ENCODE measurements around the gene KCNQ1. TPM values are rescaled to one million over a fixed set of nuclear protein-coding genes. Genes with fewer than 3 reads are reported as not detected.

KCNQ1 gene
- total and polyA plus RNA-seq, 4 donors = 15.4 to 41.7 (median 26.2) TPM

DNA sequence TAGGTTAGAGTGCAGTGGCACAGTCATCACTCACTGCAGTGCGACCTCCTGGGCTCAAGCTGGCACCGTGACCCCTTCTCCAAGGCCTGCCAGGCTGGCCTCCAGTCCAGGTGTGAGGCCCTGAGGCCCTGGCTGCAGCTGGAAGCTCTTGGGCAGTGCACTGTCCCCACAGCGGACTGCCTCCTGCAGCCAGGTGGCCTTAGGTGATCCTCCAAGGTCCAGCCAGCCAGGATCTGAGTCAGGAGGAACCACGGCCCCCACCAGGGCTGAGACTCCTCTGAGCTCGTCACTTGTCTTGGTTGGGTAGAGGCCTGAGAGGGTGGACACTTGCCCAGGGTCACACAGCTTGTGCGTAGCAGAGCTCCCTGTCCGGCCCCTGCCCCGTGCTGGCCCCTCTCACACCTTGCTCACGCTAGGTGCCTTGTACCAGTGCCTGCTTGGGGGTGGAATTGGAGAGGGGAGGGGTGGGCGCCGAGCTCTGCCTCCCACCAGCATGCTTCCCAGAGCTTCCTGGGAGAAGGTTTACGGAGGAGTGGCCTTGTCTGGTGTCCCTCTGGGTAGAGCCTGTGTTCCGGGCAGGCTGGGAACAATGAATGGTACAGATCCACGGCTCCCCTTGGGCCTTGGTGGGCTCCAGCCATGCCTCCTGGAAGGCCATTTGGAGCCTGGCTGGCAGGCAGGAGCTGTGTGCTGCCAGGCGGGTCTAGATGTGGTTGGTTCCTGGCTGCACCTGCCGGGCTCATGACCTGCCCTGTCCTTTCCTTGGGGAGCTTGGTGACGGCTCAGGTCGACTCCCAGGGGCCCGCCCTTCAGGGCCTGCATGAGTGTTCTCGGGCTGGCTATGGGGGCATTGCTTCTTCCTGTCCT is 20.6 kb downstream of the KCNQ1 start:
- DNase-seq (no peak), ATAC-seq (ENCODE audit: insufficient read depth, low FRiP score) (no peak)
- Histone ChIP-seq H3K4me1 (ENCODE audit: control insufficient read depth in 5 of 5, insufficient read depth in 5 of 5, low read length in 5 of 5) (peaks cover 0 to 21% (median 3%) of the 10 kb centered on the region in 5 donors), H3K27ac (ENCODE audit: low read depth in 1 of 2, low read length in 1 of 2) (peak overlapping the region in 1 of 2 donors; percentile 21), H3K9ac (ENCODE audit: insufficient read depth in 1 of 2, low read length in 2 of 2) (no peak overlapping the region), H3K36me3 (ENCODE audit: control insufficient read depth in 4 of 4, insufficient read depth in 4 of 4, low read length in 4 of 4) (no peaks in the 10 kb centered on the region), H3K27me3 (ENCODE audit: control insufficient read depth in 3 of 3, insufficient read depth in 3 of 3, low read length in 2 of 3) (no peaks in the 10 kb centered on the region), H3K4me3 (no peak overlapping the region), H3K9me3 (ENCODE audit: control insufficient read depth in 4 of 4, insufficient read depth in 3 of 4, low read length in 3 of 4) (no peaks in the 10 kb centered on the region)
- TF ChIP-seq, protein P1, sequence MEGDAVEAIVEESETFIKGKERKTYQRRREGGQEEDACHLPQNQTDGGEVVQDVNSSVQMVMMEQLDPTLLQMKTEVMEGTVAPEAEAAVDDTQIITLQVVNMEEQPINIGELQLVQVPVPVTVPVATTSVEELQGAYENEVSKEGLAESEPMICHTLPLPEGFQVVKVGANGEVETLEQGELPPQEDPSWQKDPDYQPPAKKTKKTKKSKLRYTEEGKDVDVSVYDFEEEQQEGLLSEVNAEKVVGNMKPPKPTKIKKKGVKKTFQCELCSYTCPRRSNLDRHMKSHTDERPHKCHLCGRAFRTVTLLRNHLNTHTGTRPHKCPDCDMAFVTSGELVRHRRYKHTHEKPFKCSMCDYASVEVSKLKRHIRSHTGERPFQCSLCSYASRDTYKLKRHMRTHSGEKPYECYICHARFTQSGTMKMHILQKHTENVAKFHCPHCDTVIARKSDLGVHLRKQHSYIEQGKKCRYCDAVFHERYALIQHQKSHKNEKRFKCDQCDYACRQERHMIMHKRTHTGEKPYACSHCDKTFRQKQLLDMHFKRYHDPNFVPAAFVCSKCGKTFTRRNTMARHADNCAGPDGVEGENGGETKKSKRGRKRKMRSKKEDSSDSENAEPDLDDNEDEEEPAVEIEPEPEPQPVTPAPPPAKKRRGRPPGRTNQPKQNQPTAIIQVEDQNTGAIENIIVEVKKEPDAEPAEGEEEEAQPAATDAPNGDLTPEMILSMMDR (IDR thresholded peaks at IDR 0.05; ENCODE audit: control extremely low read depth, extremely low read depth) = no peak
- WGBS, 2 donors = 93 to 94% methylated on average over 20 of the region's 20 CpGs

DNA sequence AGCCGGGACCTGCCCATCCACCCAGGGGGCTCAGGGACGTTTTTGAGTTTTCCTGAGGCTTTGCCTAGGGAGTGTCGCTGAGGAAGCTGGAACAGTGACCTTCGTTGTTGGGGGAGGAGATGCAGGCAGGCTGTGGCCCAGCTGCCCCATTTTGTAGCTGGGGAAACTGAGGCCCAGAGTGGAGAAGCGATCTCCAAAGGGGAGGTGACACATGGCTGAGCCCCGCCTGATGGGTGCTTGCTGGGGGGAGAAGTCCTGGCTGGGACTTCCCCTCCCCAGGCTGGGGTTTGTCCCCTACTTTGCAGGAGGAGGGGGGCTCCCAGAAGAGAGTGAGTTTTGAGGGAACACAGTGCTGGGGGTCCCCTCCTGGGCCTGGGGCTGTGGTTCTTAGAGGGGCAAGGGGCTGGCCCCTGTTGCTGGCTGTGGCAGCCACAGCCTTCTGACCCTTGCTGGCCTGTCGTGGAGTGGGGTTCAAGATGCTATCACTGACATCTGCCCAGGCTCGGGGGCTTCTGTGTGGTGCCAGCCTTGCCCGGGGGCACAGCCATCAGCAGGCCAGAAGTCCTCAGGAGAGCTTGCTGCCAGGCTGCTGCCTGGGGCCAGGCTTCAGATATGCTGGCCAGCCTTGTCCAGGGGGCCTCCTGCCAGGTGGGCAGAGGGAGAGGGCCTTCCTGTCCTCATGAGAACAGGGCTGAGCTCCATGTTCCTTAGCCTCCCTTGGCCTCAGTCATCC is 21.4 kb downstream of the KCNQ1 start:
- Histone ChIP-seq H3K4me3 (no peak overlapping the region), H3K9ac (ENCODE audit: insufficient read depth in 1 of 2, low read length in 2 of 2) (no peak overlapping the region), H3K4me1 (ENCODE audit: control insufficient read depth in 5 of 5, insufficient read depth in 5 of 5, low read length in 5 of 5) (peaks cover 0 to 16% (median 0%) of the 10 kb centered on the region in 5 donors), H3K9me3 (ENCODE audit: control insufficient read depth in 4 of 4, insufficient read depth in 3 of 4, low read length in 3 of 4) (no peaks in the 10 kb centered on the region), H3K27ac (ENCODE audit: low read depth in 1 of 2, low read length in 1 of 2) (peak overlapping the region in 1 of 2 donors; percentile 21), H3K27me3 (ENCODE audit: control insufficient read depth in 3 of 3, insufficient read depth in 3 of 3, low read length in 2 of 3) (no peaks in the 10 kb centered on the region), H3K36me3 (ENCODE audit: control insufficient read depth in 4 of 4, insufficient read depth in 4 of 4, low read length in 4 of 4) (no peaks in the 10 kb centered on the region)
- WGBS, 2 donors = 90 to 96% methylated on average over 9 of the region's 9 CpGs
- TF ChIP-seq, protein P1 (IDR thresholded peaks at IDR 0.05; ENCODE audit: control extremely low read depth, extremely low read depth) = no peak
- ATAC-seq (ENCODE audit: insufficient read depth, low FRiP score) (no peak), DNase-seq (no peak)

DNA sequence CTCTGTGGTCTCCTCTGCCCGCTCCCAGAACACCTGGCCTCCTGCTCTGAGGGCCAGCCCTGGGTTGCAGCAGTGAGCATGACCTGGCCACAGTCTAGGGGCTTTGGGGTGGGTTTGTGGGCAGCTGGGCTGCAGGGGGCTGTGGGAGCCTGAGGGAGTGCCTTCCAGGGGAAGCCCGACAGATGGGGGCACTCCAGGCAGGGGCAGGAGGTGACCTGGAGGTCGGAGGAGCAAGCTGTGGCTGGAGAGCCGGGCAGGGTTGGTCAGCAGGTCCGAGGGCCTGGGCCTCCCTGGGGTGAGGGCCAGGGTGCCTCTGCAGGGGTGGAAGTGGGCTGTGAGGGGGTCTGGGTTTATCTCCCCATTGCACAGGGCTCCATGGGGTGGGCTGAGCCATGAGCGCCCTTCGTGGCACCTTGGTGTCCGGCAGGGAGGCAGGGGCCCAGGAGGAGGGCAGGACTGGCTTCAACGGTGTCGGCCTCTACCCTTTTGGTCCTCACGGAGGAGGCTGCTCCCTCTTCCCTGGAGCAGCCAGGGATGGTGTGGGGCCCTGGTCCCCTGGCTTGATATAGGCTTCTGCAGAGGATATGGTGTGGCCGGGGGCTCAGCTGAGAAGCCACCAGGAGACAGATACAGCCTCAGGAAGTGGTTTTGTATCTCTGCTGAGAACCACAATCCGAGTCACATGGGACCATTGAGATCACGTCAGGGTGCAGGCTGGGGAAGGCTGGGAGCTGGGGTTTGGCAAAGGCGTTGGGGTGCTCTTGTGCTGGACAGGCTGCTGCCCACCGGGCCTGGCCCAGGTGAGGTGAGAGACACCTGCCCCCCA is 22.3 kb downstream of the KCNQ1 start:
- Histone ChIP-seq H3K9me3 (ENCODE audit: control insufficient read depth in 4 of 4, insufficient read depth in 3 of 4, low read length in 3 of 4) (no peaks in the 10 kb centered on the region), H3K9ac (ENCODE audit: insufficient read depth in 1 of 2, low read length in 2 of 2) (no peak overlapping the region), H3K4me1 (ENCODE audit: control insufficient read depth in 5 of 5, insufficient read depth in 5 of 5, low read length in 5 of 5) (peaks cover 0 to 12% (median 0%) of the 10 kb centered on the region in 5 donors), H3K36me3 (ENCODE audit: control insufficient read depth in 4 of 4, insufficient read depth in 4 of 4, low read length in 4 of 4) (no peaks in the 10 kb centered on the region), H3K27ac (ENCODE audit: low read depth in 1 of 2, low read length in 1 of 2) (no peak overlapping the region), H3K27me3 (ENCODE audit: control insufficient read depth in 3 of 3, insufficient read depth in 3 of 3, low read length in 2 of 3) (peaks cover 0 to 5% (median 4%) of the 10 kb centered on the region in 3 donors), H3K4me3 (no peak overlapping the region)
- no peak for DNase-seq
- TF ChIP-seq, protein P1 (IDR thresholded peaks at IDR 0.05; ENCODE audit: control extremely low read depth, extremely low read depth) = no peak
- WGBS, 2 donors = 53 to 75% methylated on average over 16 of the region's 16 CpGs
- no peak for ATAC-seq (ENCODE audit: insufficient read depth, low FRiP score)
